ENCODE measurements around the gene ISCU. TPM values are rescaled to one million over a fixed set of nuclear protein-coding genes. Genes with fewer than 3 reads are reported as not detected.
"Not testable (repeated sequence)": the region's sequence is repeated elsewhere in the genome, so short reads cannot be mapped to it uniquely, and the experiment has no call there.

ISCU gene
- total and polyA plus RNA-seq, 8 donors = 34.1 to 126 (median 45.1) TPM

- 75 to 80% methylated on average over 11 of the region's 11 CpGs for WGBS, 2 donors
- Histone ChIP-seq H3K4me1 (no peaks in the 10 kb centered on the region), H3K9me3 (no peaks in the 10 kb centered on the region), H3K27me3 (no peaks in the 10 kb centered on the region), H3K27ac (no peak overlapping the region), H3K36me3 (no peaks in the 10 kb centered on the region), H3K4me3 (no peak overlapping the region)
- TF ChIP-seq, protein P1, sequence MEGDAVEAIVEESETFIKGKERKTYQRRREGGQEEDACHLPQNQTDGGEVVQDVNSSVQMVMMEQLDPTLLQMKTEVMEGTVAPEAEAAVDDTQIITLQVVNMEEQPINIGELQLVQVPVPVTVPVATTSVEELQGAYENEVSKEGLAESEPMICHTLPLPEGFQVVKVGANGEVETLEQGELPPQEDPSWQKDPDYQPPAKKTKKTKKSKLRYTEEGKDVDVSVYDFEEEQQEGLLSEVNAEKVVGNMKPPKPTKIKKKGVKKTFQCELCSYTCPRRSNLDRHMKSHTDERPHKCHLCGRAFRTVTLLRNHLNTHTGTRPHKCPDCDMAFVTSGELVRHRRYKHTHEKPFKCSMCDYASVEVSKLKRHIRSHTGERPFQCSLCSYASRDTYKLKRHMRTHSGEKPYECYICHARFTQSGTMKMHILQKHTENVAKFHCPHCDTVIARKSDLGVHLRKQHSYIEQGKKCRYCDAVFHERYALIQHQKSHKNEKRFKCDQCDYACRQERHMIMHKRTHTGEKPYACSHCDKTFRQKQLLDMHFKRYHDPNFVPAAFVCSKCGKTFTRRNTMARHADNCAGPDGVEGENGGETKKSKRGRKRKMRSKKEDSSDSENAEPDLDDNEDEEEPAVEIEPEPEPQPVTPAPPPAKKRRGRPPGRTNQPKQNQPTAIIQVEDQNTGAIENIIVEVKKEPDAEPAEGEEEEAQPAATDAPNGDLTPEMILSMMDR (IDR thresholded peaks at IDR 0.05) = no peak
- FAIRE-seq (no peak), ATAC-seq (no peak), DNase-seq (no peak)
- intact Hi-C loops (cut with DNase I) = no loop called here
These were observed 23.9 kb downstream of the ISCU start for GRCh38 chr12:108586306-108586705.

DNA sequence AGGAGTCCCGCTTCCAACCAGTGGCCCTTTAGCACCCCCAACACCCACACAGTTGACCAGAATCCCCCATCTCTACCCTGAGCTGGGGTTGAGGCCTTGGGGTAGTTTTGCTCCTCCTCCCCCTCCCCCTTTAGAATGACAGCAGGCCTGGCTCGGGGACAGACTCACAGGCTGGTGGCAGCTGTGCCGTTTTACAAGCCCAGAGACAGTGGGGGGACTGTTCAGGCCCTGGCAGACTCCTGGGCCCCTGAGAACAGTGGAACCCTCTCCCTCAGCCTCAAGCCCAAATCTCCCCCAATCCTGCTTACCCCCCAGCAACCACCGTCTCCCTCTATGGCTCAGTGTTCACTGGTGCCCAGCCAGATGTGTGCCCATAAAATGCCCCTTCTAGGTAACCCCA is 25.4 kb downstream of the ISCU start:
- FAIRE-seq (no peak), DNase-seq (no peak), ATAC-seq (no peak)
- Histone ChIP-seq H3K27me3 (no peaks in the 10 kb centered on the region), H3K4me3 (no peak overlapping the region), H3K27ac (no peak overlapping the region), H3K9me3 (no peaks in the 10 kb centered on the region), H3K36me3 (no peaks in the 10 kb centered on the region), H3K4me1 (no peaks in the 10 kb centered on the region)
- 47 to 69% methylated on average over 4 of the region's 4 CpGs for WGBS, 2 donors
- intact Hi-C loops (cut with DNase I) = no loop called here
- TF ChIP-seq, protein P1 (IDR thresholded peaks at IDR 0.05) = no peak

DNA sequence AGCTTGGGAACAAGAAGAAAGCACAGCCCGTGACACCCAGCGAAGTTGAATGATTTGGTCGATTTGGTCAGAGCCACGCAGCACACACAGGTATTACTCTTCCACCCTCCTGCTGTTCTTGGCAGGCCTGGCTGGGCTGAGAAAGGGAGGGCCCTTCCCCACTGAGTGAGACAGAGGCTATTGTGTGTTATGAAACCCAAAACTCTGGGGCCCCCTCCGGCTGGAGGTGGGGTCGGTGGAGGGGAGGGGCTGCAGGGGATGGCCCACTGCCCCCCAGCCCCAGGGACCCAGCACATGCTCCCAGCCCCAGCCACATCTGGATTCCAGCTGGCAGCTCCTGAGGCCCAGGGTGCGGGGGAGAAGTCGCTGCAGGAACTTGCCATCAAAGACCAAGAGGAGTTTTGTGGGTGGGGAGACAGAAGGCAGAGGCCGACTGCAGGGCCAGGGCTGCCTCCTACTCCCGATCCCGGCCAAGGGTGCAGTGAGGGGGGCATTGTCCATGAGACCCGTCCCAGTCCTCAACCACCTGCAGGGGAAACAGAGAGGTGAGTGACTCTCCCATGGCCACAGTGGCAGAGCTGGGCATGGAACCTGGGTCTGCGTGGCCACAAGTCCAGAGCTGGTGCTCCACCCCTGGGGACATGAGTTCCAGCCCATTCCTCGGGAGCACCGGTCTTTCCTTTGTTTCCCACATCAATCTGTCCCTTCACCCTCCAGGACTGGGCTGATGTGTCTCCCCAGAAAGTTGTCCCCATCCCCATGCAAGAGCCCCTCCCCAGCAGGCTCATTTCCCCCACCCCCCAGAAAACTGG is 26.8 kb downstream of the ISCU start:
- H3K27me3 ChIP-seq = no peaks in the 10 kb centered on the region
- H3K36me3 ChIP-seq = no peaks in the 10 kb centered on the region
- TF ChIP-seq, protein P1 (IDR thresholded peaks at IDR 0.05) = no peak
- H3K4me1 ChIP-seq = no peaks in the 10 kb centered on the region
- DNase-seq (peak in 2 of 6 donors; percentile 21 to 28), ATAC-seq (peak in 3 of 4 donors; percentile 54 to 85 (median 66)), FAIRE-seq (no peak)
- H3K4me3 ChIP-seq = no peak overlapping the region
- no peak overlapping the region for H3K27ac ChIP-seq
- no peaks in the 10 kb centered on the region for H3K9me3 ChIP-seq
- intact Hi-C loops (cut with DNase I) = no loop called here
- WGBS, 2 donors = 22 to 40% methylated on average over 14 to 15 of the region's 15 CpGs

DNA sequence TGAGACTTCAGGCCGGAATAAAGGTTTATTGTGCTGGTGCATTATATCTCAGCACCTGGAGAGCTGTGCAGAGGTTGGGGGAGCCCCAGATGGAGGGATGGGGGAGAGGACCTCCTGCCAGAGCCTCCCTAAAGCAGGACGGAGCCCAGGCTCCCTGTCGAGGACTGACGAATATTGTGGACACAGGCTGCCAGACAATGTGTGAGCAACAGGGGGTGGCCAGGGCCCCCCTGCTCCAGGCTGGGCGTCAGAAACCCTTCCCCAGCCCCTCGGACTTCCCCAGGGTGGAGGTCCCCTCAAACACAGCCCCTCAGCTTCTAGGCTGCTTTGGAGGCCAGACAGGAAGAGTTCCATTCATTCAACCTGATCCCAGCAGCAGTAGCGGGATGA is 27.4 kb downstream of the ISCU start:
- no peak for DNase-seq
- H3K36me3 ChIP-seq = no peaks in the 10 kb centered on the region
- no peaks in the 10 kb centered on the region for H3K4me1 ChIP-seq
- H3K9me3 ChIP-seq = no peaks in the 10 kb centered on the region
- TF ChIP-seq, protein P1 (IDR thresholded peaks at IDR 0.05) = no peak
- H3K27me3 ChIP-seq = no peaks in the 10 kb centered on the region
- no peak for ATAC-seq
- WGBS, 2 donors = 46 to 53% methylated on average over 7 of the region's 7 CpGs
- intact Hi-C loops (cut with DNase I) = no loop called here
- FAIRE-seq = no peak
- H3K27ac ChIP-seq = no peak overlapping the region
- H3K4me3 ChIP-seq = no peak overlapping the region

- H3K27ac ChIP-seq; ATAC-seq; H3K36me3 ChIP-seq; H3K4me1 ChIP-seq; H3K9me3 ChIP-seq; intact Hi-C loops (cut with DNase I); FAIRE-seq; DNase-seq; H3K4me3 ChIP-seq; H3K27me3 ChIP-seq: not testable (repeated sequence)
- WGBS, 2 donors = 85 to 92% methylated on average over 9 of the region's 9 CpGs
These were observed 28.1 kb downstream of the ISCU start for GRCh38 chr12:108590463-108590862.
